ENCODE measurements around the gene ABI1. TPM values are rescaled to one million over a fixed set of nuclear protein-coding genes. Genes with fewer than 3 reads are reported as not detected.
"Not testable (repeated sequence)": the region's sequence is repeated elsewhere in the genome, so short reads cannot be mapped to it uniquely, and the experiment has no call there.

The ABI1 gene
- total RNA-seq, 1 experiment from 2014 or later = 95.8 TPM

DNA sequence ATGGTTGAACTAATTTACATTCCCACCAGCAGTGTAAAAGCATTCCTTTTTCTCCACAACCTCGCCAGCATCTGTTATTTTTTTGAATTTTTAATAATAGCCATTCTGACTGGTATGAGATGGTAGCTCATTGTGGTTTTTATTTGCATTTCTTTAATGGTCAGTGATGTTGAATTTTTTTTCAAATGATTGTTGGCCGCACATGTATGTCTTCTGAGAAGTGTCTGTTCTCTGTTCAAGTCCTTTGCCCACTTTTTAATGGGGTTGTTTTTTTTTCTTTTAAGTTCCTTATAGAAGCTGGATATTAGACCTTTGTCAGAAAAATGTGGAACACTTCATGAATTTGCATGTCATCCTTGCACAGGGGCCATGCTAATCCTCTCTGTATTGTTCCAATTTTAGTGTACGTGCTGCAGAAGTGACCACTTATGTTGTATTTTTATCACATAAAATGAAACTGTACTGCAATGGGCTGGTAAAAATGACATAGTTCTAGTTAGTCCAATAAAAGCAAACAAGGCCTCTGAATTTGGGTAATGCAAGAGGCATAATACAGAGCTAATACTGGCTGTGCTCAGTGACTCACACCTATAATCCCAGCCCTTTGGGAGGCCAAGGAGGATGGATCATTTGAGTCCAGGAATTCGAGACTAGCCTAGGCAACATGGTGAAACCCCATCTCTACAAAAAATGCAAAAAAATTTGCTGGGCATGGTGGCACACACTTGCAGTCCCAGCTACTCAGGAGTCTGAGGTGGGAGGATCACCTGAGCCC, 70.3 kb downstream of the ABI1 start:
- Histone ChIP-seq H3K4me3 (ENCODE audit: low read depth, low read length) (no peak overlapping the region), H3K9me3 (peaks cover 3% of the 10 kb centered on the region; the same call in 1 of the 2 replicates), H3K4me1 (no peaks in the 10 kb centered on the region), H3K27me3 (replicated peaks; ENCODE audit: control insufficient read depth, insufficient read depth, low read length) (no peaks in the 10 kb centered on the region), H3K36me3 (ENCODE audit: control insufficient read depth, insufficient read depth, low read length) (no peaks in the 10 kb centered on the region)
- H3K27ac Mint-ChIP-seq (ENCODE audit: unreplicated experiment) = no peak overlapping the region
- POLR2A ChIA-PET = no interaction called here
- peaks cover 5% of the 10 kb centered on the region for H3K9me3 Mint-ChIP-seq (ENCODE audit: unreplicated experiment)
- BruUV-seq (replicated peaks) = no TSS peak
- no peak for TF ChIP-seq CTCF (IDR thresholded peaks at IDR 0.05; ENCODE audit: insufficient read depth in 1 of 2, low read depth in 1 of 2, low read length in 1 of 2, severe bottlenecking in 1 of 2, unreplicated experiment in 1 of 2)
- peaks cover 32% of the 10 kb centered on the region for H3K36me3 Mint-ChIP-seq (ENCODE audit: insufficient read depth, unreplicated experiment)
- no peak overlapping the region for H3K4me3 Mint-ChIP-seq (ENCODE audit: unreplicated experiment)
- DNase-seq = no peak
- peaks cover 19% of the 10 kb centered on the region for H3K4me1 Mint-ChIP-seq (ENCODE audit: low read depth, unreplicated experiment)
- CTCF ChIA-PET = interaction anchor here (0.6 to 0.8 kb wide), 2 partner anchors 58 to 92 kb away, joined by 3 to 5 read pairs; no protein-coding TSS in a partner anchor
- intact Hi-C loops (cut with micrococcal nuclease; ENCODE audit: unreplicated experiment) = no loop called here
- H3K27me3 Mint-ChIP-seq (ENCODE audit: insufficient read depth, unreplicated experiment) = no peaks in the 10 kb centered on the region

- H3K36me3 ChIP-seq (ENCODE audit: control insufficient read depth, insufficient read depth, low read length); intact Hi-C loops (cut with micrococcal nuclease; ENCODE audit: unreplicated experiment); H3K4me3 Mint-ChIP-seq (ENCODE audit: unreplicated experiment); H3K27me3 Mint-ChIP-seq (ENCODE audit: insufficient read depth, unreplicated experiment); H3K9me3 Mint-ChIP-seq (ENCODE audit: unreplicated experiment); H3K27me3 ChIP-seq (replicated peaks; ENCODE audit: control insufficient read depth, insufficient read depth, low read length); BruUV-seq (replicated peaks); DNase-seq; POLR2A ChIA-PET; H3K9me3 ChIP-seq; H3K4me3 ChIP-seq (ENCODE audit: low read depth, low read length); H3K27ac Mint-ChIP-seq (ENCODE audit: unreplicated experiment); H3K4me1 ChIP-seq; CTCF ChIA-PET: not testable (repeated sequence)
- H3K4me1 Mint-ChIP-seq (ENCODE audit: low read depth, unreplicated experiment) = peaks cover 19% of the 10 kb centered on the region
- H3K36me3 Mint-ChIP-seq (ENCODE audit: insufficient read depth, unreplicated experiment) = peaks cover 28% of the 10 kb centered on the region
These were observed 71.0 kb downstream of the ABI1 start for GRCh38 chr10:26789779-26790178.

- POLR2A ChIA-PET = no interaction called here
- Histone ChIP-seq H3K36me3 (ENCODE audit: control insufficient read depth, insufficient read depth, low read length) (no peaks in the 10 kb centered on the region), H3K9me3 (no peaks in the 10 kb centered on the region), H3K27me3 (replicated peaks; ENCODE audit: control insufficient read depth, insufficient read depth, low read length) (no peaks in the 10 kb centered on the region), H3K4me3 (ENCODE audit: low read depth, low read length) (no peak overlapping the region), H3K4me1 (peaks cover 5% of the 10 kb centered on the region; the same call in 1 of the 2 replicates)
- Mint-ChIP-seq H3K4me1 (ENCODE audit: low read depth, unreplicated experiment) (peaks cover 24% of the 10 kb centered on the region), H3K9me3 (ENCODE audit: unreplicated experiment) (no peaks in the 10 kb centered on the region), H3K4me3 (ENCODE audit: unreplicated experiment) (no peak overlapping the region), H3K36me3 (ENCODE audit: insufficient read depth, unreplicated experiment) (peaks cover 28% of the 10 kb centered on the region), H3K27me3 (ENCODE audit: insufficient read depth, unreplicated experiment) (no peaks in the 10 kb centered on the region), H3K27ac (ENCODE audit: unreplicated experiment) (no peak overlapping the region)
- intact Hi-C loops (cut with micrococcal nuclease; ENCODE audit: unreplicated experiment) = no loop called here
- no peak for TF ChIP-seq CTCF (IDR thresholded peaks at IDR 0.05; ENCODE audit: insufficient read depth in 1 of 2, low read depth in 1 of 2, low read length in 1 of 2, severe bottlenecking in 1 of 2, unreplicated experiment in 1 of 2)
- BruUV-seq (replicated peaks) = no TSS peak
- DNase-seq = no peak
- CTCF ChIA-PET = no interaction called here
These were observed 73.4 kb downstream of the ABI1 start for GRCh38 chr10:26787362-26787761.

Measured in Caco-2 (cell line).